Measurements from ENCODE around the gene IGF1R. TPM values are rescaled to one million over a fixed set of nuclear protein-coding genes. Genes with fewer than 3 reads are reported as not detected.
A peak's percentile ranks its signal among the peaks of the same experiment; 100 is the strongest.

The IGF1R gene
- total RNA-seq, 1 experiment from 2014 or later, result 20.2 TPM

- in situ Hi-C loops (cut with HindIII; ENCODE audit: low pct_unique_long_range_greater_than_20kb, low sequenced_read_pairs), result no loop called here
- DNase-seq (ENCODE audit: low read depth, low spot score), result no peak
Observed at GRCh38 chr15:98643115-98643514, 5.2 kb upstream of the IGF1R start.

GRCh38 chr15:98646546-98647025 lies 1.8 kb upstream of the IGF1R start:
- in situ Hi-C loops (cut with HindIII; ENCODE audit: low pct_unique_long_range_greater_than_20kb, low sequenced_read_pairs), result no loop called here
- no peak for DNase-seq (ENCODE audit: low read depth, low spot score)

GRCh38 chr15:98647026-98647773 lies 1.1 kb upstream of the IGF1R start:
- in situ Hi-C loops (cut with HindIII; ENCODE audit: low pct_unique_long_range_greater_than_20kb, low sequenced_read_pairs), result no loop called here
- peak; percentile 82 for DNase-seq (ENCODE audit: low read depth, low spot score)

GRCh38 chr15:98648654-98649471 lies 524 bp downstream of the IGF1R start:
- in situ Hi-C loops (cut with HindIII; ENCODE audit: low pct_unique_long_range_greater_than_20kb, low sequenced_read_pairs), result no loop called here
- DNase-seq (ENCODE audit: low read depth, low spot score), result peak; percentile 52

- in situ Hi-C loops (cut with HindIII; ENCODE audit: low pct_unique_long_range_greater_than_20kb, low sequenced_read_pairs), result no loop called here
- DNase-seq (ENCODE audit: low read depth, low spot score), result no peak
Observed at GRCh38 chr15:98649472-98650416, 1.4 kb downstream of the IGF1R start.

- in situ Hi-C loops (cut with HindIII; ENCODE audit: low pct_unique_long_range_greater_than_20kb, low sequenced_read_pairs), result no loop called here
- DNase-seq (ENCODE audit: low read depth, low spot score), result no peak
Observed at GRCh38 chr15:98650417-98651035, 2.2 kb downstream of the IGF1R start.

GRCh38 chr15:98651036-98651481 lies 2.7 kb downstream of the IGF1R start:
- no peak for DNase-seq (ENCODE audit: low read depth, low spot score)
- in situ Hi-C loops (cut with HindIII; ENCODE audit: low pct_unique_long_range_greater_than_20kb, low sequenced_read_pairs), result no loop called here

GRCh38 chr15:98651581-98652220 lies 3.4 kb downstream of the IGF1R start:
- in situ Hi-C loops (cut with HindIII; ENCODE audit: low pct_unique_long_range_greater_than_20kb, low sequenced_read_pairs), result no loop called here
- no peak for DNase-seq (ENCODE audit: low read depth, low spot score)

- in situ Hi-C loops (cut with HindIII; ENCODE audit: low pct_unique_long_range_greater_than_20kb, low sequenced_read_pairs), result no loop called here
- DNase-seq (ENCODE audit: low read depth, low spot score), result no peak
Observed at GRCh38 chr15:98653686-98654085, 5.3 kb downstream of the IGF1R start.

- no peak for DNase-seq (ENCODE audit: low read depth, low spot score)
- in situ Hi-C loops (cut with HindIII; ENCODE audit: low pct_unique_long_range_greater_than_20kb, low sequenced_read_pairs), result no loop called here
Observed at GRCh38 chr15:98654790-98655360, 6.5 kb downstream of the IGF1R start.

GRCh38 chr15:98655732-98656131 lies 7.4 kb downstream of the IGF1R start:
- in situ Hi-C loops (cut with HindIII; ENCODE audit: low pct_unique_long_range_greater_than_20kb, low sequenced_read_pairs), result no loop called here
- DNase-seq (ENCODE audit: low read depth, low spot score), result no peak

GRCh38 chr15:98657721-98658120 lies 9.4 kb downstream of the IGF1R start:
- in situ Hi-C loops (cut with HindIII; ENCODE audit: low pct_unique_long_range_greater_than_20kb, low sequenced_read_pairs), result no loop called here
- DNase-seq (ENCODE audit: low read depth, low spot score), result no peak

- in situ Hi-C loops (cut with HindIII; ENCODE audit: low pct_unique_long_range_greater_than_20kb, low sequenced_read_pairs), result no loop called here
- peak; percentile 74 for DNase-seq (ENCODE audit: low read depth, low spot score)
Observed at GRCh38 chr15:98658831-98659699, 10.7 kb downstream of the IGF1R start.

GRCh38 chr15:98660055-98660454 lies 11.7 kb downstream of the IGF1R start:
- no peak for DNase-seq (ENCODE audit: low read depth, low spot score)
- in situ Hi-C loops (cut with HindIII; ENCODE audit: low pct_unique_long_range_greater_than_20kb, low sequenced_read_pairs), result no loop called here

- in situ Hi-C loops (cut with HindIII; ENCODE audit: low pct_unique_long_range_greater_than_20kb, low sequenced_read_pairs), result no loop called here
- no peak for DNase-seq (ENCODE audit: low read depth, low spot score)
Observed at GRCh38 chr15:98663045-98663444, 14.7 kb downstream of the IGF1R start.

GRCh38 chr15:98663606-98664005 lies 15.3 kb downstream of the IGF1R start:
- in situ Hi-C loops (cut with HindIII; ENCODE audit: low pct_unique_long_range_greater_than_20kb, low sequenced_read_pairs), result no loop called here

More at GRCh38 chr15:98663606-98664005, 15.3 kb downstream of the IGF1R start:
- no peak for DNase-seq (ENCODE audit: low read depth, low spot score)
